ENCODE results near the gene STARD10. TPM values are rescaled to one million over a fixed set of nuclear protein-coding genes. Genes with fewer than 3 reads are reported as not detected.
A peak's percentile ranks its signal among the peaks of the same experiment; 100 is the strongest.

The STARD10 gene
- total RNA-seq, 2 experiments from 2014 or later, result 10.5 to 12.9 TPM

DNA sequence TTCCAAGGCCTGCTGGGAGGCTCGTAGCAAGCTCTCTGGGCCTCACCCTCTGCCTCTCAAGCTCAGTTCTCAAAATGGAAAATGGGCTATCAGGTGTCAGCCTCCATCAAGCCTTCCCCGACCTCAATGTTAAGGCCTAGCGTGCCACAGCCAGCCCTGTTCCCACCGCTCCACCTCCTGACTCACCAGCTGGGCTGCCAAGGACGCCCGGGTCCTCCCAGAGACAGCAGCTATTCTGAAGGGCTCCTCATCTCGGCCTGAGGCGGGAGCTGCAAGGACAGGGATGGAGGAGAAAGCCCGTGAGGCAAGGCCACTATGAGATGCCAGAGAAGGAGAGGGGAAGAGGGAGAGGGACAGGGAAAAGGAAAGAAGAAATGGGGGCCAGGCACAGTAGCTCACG is 61.5 kb downstream of the STARD10 start:
- H3K36me3 Mint-ChIP-seq (ENCODE audit: low read depth), result peaks cover 22% of the 10 kb centered on the region
- H3K4me1 ChIP-seq (ENCODE audit: insufficient read depth, low read length), result peaks cover 18% of the 10 kb centered on the region
- no peaks in the 10 kb centered on the region for H3K27me3 Mint-ChIP-seq
- no peak overlapping the region for H3K4me3 Mint-ChIP-seq
- H3K27ac ChIP-seq (ENCODE audit: low read depth in 1 of 2, low read length in 2 of 2), result no peak overlapping the region
- ChIA-PET POLR2A (interaction anchor here (0.9 kb wide), 1 partner anchor 10 kb away, joined by 3 read pairs; no protein-coding TSS in a partner anchor), CTCF (no interaction called here)
- ATAC-seq (ENCODE audit: poor library complexity), result no peak
- H3K4me3 ChIP-seq (ENCODE audit: low read length), result no peak overlapping the region
- DNase-seq, result no peak
- H3K4me1 Mint-ChIP-seq (ENCODE audit: low read depth), result peaks cover 18% of the 10 kb centered on the region
- peak overlapping the region; percentile 69 for H3K27ac Mint-ChIP-seq
- peaks cover 0 to 4% of the 10 kb centered on the region in 2 experiments for H3K9me3 ChIP-seq (ENCODE audit: control insufficient read depth in 1 of 2, insufficient read depth in 1 of 2, low read length in 2 of 2)
- H3K27me3 ChIP-seq (ENCODE audit: control insufficient read depth in 1 of 2, insufficient read depth in 2 of 2, low read length in 2 of 2), result no peaks in the 10 kb centered on the region
- intact Hi-C loops (cut with DNase I, micrococcal nuclease), result no loop called here
- no peaks in the 10 kb centered on the region for H3K9me3 Mint-ChIP-seq
- TF ChIP-seq, protein P1, sequence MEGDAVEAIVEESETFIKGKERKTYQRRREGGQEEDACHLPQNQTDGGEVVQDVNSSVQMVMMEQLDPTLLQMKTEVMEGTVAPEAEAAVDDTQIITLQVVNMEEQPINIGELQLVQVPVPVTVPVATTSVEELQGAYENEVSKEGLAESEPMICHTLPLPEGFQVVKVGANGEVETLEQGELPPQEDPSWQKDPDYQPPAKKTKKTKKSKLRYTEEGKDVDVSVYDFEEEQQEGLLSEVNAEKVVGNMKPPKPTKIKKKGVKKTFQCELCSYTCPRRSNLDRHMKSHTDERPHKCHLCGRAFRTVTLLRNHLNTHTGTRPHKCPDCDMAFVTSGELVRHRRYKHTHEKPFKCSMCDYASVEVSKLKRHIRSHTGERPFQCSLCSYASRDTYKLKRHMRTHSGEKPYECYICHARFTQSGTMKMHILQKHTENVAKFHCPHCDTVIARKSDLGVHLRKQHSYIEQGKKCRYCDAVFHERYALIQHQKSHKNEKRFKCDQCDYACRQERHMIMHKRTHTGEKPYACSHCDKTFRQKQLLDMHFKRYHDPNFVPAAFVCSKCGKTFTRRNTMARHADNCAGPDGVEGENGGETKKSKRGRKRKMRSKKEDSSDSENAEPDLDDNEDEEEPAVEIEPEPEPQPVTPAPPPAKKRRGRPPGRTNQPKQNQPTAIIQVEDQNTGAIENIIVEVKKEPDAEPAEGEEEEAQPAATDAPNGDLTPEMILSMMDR (IDR thresholded peaks at IDR 0.05), result no peak
- peaks cover 7% of the 10 kb centered on the region for H3K36me3 ChIP-seq (ENCODE audit: insufficient read depth, low read length)

DNA sequence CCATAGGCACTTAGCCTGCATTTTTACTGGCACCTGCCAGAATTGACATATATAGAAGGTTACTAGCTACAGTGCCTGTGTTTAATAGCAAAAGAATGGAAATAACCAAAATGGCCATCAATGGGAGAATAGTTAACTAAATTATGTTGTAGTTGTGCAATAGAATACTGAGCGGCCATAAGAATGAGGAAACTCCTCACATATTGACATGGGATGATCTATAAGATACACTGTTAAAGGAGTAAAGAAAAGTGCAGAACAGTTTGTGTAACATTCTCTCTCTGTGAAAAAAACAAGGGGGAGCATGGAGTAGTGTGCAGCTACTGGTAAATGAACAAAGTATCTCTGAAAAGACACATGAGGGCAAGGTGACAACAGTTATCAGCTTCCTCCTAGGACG is 63.1 kb downstream of the STARD10 start:
- H3K4me1 ChIP-seq (ENCODE audit: insufficient read depth, low read length), result peaks cover 3% of the 10 kb centered on the region
- Mint-ChIP-seq H3K27me3 (no peaks in the 10 kb centered on the region), H3K4me3 (no peak overlapping the region), H3K36me3 (ENCODE audit: low read depth) (peaks cover 13% of the 10 kb centered on the region), H3K9me3 (no peaks in the 10 kb centered on the region), H3K4me1 (ENCODE audit: low read depth) (peaks cover 5% of the 10 kb centered on the region), H3K27ac (peak overlapping the region; percentile 32)
- CTCF ChIA-PET, result interaction anchor here (0.9 kb wide), 1 partner anchor 56 kb away, joined by 7 read pairs; no protein-coding TSS in a partner anchor
- POLR2A ChIA-PET, result interaction anchor here (0.8 to 1.1 kb wide), 2 partner anchors 9 to 62 kb away, joined by 3 to 4 read pairs; no protein-coding TSS in a partner anchor
- H3K27me3 ChIP-seq (ENCODE audit: control insufficient read depth in 1 of 2, insufficient read depth in 2 of 2, low read length in 2 of 2), result no peaks in the 10 kb centered on the region
- DNase-seq (no peak), ATAC-seq (ENCODE audit: poor library complexity) (no peak)
- intact Hi-C loops (cut with DNase I, micrococcal nuclease), result loop anchor here in 1 of 2 experiments (1.0 kb wide), 1 partner anchor 121 kb away; no protein-coding TSS in a partner anchor
- H3K4me3 ChIP-seq (ENCODE audit: low read length), result no peak overlapping the region
- TF ChIP-seq, protein P1 (IDR thresholded peaks at IDR 0.05), result no peak
- no peak overlapping the region for H3K27ac ChIP-seq (ENCODE audit: low read depth in 1 of 2, low read length in 2 of 2)
- H3K36me3 ChIP-seq (ENCODE audit: insufficient read depth, low read length), result peaks cover 16% of the 10 kb centered on the region
- H3K9me3 ChIP-seq (ENCODE audit: control insufficient read depth in 1 of 2, insufficient read depth in 1 of 2, low read length in 2 of 2), result peaks cover 0 to 4% of the 10 kb centered on the region in 2 experiments

DNA sequence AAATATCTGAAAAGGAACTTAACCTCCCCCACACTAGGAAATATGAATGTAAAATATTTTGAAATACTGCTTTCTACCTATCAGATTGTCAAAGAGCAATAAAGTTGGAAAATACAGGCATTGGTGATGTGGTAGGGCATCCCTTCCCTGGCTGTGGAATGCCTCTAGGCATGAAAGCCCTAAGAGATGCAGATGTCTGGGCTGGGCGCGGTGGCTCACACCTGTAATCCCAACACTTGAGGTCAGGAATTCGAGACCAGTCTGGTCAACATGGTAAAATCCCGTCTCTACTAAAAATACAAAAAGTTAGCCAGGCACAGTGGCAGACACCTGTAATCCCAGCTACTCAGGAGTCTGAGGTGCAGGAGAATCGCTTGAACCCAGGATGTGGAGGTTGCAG is 63.6 kb downstream of the STARD10 start:
- no peak overlapping the region for H3K4me3 ChIP-seq (ENCODE audit: low read length)
- no peak overlapping the region for H3K27ac ChIP-seq (ENCODE audit: low read depth in 1 of 2, low read length in 2 of 2)
- H3K36me3 Mint-ChIP-seq (ENCODE audit: low read depth), result peaks cover 18% of the 10 kb centered on the region
- H3K4me1 ChIP-seq (ENCODE audit: insufficient read depth, low read length), result peaks cover 6% of the 10 kb centered on the region
- peaks cover 17% of the 10 kb centered on the region for H3K36me3 ChIP-seq (ENCODE audit: insufficient read depth, low read length)
- ATAC-seq (ENCODE audit: poor library complexity), result no peak
- DNase-seq, result no peak
- no peaks in the 10 kb centered on the region for H3K27me3 ChIP-seq (ENCODE audit: control insufficient read depth in 1 of 2, insufficient read depth in 2 of 2, low read length in 2 of 2)
- H3K9me3 ChIP-seq (ENCODE audit: control insufficient read depth in 1 of 2, insufficient read depth in 1 of 2, low read length in 2 of 2), result peaks cover 0 to 4% of the 10 kb centered on the region in 2 experiments
- H3K27me3 Mint-ChIP-seq, result no peaks in the 10 kb centered on the region
- H3K4me3 Mint-ChIP-seq, result no peak overlapping the region
- intact Hi-C loops (cut with DNase I, micrococcal nuclease), result no loop called here
- no peaks in the 10 kb centered on the region for H3K9me3 Mint-ChIP-seq
- peak overlapping the region; percentile 32 for H3K27ac Mint-ChIP-seq
- peaks cover 8% of the 10 kb centered on the region for H3K4me1 Mint-ChIP-seq (ENCODE audit: low read depth)
- CTCF ChIA-PET, result interaction anchor here (0.7 kb wide), 1 partner anchor 119 kb away, joined by 3 read pairs; no protein-coding TSS in a partner anchor
- TF ChIP-seq, protein P1 (IDR thresholded peaks at IDR 0.05), result no peak
- POLR2A ChIA-PET, result interaction anchor here (0.6 kb wide), 1 partner anchor 293 kb away, joined by 3 read pairs; no protein-coding TSS in a partner anchor

Measured in CD4-positive, alpha-beta T cell (primary cell).